Stimulated activated CD8-positive, alpha-beta memory T cell treated with anti-CD3 and anti-CD28 coated beads, Interleukin-4, amount 100 ng/mL, for 48 hours (primary cell): ENCODE results near the gene HNRNPD.
A peak's percentile ranks its signal among the peaks of the same experiment; 100 is the strongest.
"Not testable (repeated sequence)": the region's sequence is repeated elsewhere in the genome, so short reads cannot be mapped to it uniquely, and the experiment has no call there.

Source experiments
- DNase-seq: peaks from one replicate; pipeline ENCODE4 v3.0.0-alpha.2; 2020

HNRNPD gene, protein sequence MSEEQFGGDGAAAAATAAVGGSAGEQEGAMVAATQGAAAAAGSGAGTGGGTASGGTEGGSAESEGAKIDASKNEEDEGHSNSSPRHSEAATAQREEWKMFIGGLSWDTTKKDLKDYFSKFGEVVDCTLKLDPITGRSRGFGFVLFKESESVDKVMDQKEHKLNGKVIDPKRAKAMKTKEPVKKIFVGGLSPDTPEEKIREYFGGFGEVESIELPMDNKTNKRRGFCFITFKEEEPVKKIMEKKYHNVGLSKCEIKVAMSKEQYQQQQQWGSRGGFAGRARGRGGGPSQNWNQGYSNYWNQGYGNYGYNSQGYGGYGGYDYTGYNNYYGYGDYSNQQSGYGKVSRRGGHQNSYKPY

DNA sequence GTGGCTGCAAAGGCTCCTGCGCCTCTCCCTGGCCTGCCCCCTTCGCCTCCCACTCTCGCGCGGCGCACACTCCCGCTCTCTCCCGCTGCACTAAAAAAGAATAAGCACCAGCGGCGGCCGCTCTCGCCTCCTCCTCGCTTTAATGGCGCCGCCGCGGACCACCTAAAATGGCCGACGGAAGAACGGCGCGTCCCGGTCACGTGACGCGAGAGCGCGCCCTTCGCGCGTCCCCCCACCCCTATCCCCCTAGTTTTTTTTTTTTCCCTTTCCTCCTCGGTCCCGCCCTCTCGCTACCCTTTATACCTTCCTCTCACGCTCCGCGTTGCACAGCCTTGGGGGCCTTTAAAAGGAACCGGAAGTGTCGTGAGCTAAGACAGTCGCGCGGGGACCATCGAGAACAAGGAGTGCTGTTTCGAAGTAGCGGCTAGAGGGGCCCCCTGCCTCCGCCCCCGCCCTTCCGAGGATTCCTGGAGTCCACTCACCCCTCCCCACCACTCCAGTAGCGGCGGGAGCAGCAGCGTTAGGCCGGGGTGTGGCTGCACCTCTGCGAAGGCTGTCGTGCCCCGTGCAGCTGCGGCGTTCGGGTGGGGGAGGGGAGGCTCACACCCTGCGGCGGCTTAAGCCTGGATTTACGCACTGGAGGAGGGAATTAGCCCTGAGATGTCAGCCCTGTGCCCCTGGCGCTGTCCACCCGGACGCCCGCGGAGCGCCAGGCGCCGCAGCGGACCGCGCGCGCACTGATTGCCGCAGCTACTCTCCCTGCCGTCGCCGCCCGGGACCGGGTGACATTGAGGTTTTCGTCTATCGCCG, at the start of gene HNRNPD:
TSS of gene HNRNPD (minus strand) at position 176 of the 810 bp plus-strand sequence. CDS start 313 bp downstream, outside the sequence.
- DNase-seq = peak; percentile 94

DNA sequence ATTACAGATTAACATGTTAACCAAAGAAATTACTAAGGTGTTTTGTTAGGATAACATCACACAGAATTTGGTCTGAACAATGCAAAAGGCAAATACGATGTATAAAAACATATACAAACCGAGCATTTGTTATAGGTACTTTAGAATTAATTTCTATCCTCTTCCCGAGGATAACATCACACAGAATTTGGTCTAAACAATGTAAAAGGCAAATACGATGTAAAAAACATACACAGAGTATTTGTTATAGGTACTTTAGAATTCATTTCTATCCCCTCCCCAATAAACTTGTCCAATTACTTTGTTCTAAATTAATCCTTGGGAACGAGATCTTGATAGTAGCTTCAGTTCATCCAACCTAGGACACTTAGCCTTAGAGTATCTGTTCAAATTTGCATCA, 48.8 kb upstream of the HNRNPD start:
- DNase-seq = no peak

- DNase-seq = peak; percentile 36
Observed at GRCh38 chr4:82421796-82422560, 48.2 kb upstream of the HNRNPD start.

DNA sequence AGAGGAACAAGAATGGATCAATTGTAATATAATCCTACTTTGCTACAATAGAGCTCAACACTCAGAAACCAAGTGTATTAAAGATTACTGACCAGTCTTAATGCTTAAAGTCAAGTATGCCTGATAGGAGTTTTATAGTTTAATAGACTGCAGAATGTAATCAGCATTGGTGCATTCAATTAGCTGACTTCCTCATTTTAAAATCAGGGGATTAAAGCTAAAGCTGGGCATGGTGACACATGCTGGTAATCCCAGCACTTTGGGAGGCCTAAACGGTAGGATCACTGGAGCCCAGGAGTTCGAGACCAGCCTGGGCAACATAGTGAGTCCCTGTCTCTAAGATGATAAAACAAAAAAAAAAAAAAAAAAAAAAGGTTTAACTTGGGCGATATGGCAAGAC, 45.7 kb upstream of the HNRNPD start:
- DNase-seq = no peak

DNA sequence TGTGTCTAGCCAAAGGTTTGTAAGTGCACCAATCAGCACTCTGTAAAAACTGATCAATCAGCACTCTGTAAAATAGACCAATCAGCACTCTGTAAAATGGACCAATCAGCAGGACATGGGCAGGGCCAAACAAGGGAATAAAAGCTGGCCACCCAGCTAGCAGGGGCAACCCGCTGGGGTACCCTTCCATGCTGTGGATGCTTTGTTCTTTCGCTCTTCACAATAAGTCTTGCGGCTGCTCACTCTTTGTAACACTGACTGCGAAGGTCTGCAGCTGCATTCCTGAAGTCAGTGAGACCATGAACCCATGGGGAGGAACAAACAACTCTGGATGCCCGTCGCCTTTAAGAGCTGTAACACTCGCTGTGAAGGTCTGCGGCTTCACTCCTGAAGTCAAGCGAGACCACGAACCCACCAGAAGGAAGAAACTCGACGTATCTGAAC, 42.2 kb upstream of the HNRNPD start:
- DNase-seq = no peak

DNA sequence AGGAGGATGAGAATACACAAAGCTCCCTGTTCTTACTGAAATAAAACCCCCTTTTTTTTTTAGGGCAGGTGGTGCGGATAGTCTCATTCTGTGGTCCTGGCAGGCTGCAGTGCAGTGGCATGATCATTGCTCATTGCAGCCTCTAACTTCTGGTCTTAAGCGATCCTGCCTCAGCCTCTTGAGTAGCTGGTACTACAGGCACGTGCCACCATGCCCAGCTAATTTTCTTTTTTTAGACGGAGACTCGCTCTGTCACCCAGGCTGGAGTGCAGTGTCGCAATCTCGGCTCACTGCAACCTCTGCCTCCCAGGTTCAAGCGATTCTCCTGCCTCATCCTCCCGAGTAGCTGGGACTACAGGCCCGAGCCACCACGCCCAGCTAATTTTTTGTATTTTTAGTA, 41.3 kb upstream of the HNRNPD start:
- not testable (repeated sequence) for DNase-seq

- DNase-seq = no peak
Observed at GRCh38 chr4:82403725-82404124, 29.9 kb upstream of the HNRNPD start.

- no peak for DNase-seq
Observed at GRCh38 chr4:82402196-82402775, 28.5 kb upstream of the HNRNPD start.

DNA sequence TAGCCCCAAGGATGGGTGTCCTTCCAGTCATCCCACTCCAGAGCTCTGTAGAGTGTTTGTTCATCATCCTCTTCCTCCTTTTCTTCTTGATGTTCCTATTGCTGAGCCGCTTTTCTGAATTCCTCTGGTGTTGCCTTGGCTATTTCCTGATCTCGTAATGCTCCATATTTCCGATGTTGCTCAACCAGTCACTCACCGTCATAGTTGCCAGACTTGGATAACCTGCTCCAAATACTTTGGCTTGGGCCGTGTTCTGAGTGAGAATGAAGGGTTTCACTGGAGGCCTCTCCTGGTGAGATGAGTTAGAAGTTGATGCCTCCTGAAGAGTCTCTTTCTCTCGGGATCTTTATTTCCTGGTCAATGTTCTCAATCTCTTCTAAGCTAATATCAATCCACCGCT, 27.8 kb upstream of the HNRNPD start:
- DNase-seq = no peak

- no peak for DNase-seq
Observed at GRCh38 chr4:82398263-82398662, 24.5 kb upstream of the HNRNPD start.

DNA sequence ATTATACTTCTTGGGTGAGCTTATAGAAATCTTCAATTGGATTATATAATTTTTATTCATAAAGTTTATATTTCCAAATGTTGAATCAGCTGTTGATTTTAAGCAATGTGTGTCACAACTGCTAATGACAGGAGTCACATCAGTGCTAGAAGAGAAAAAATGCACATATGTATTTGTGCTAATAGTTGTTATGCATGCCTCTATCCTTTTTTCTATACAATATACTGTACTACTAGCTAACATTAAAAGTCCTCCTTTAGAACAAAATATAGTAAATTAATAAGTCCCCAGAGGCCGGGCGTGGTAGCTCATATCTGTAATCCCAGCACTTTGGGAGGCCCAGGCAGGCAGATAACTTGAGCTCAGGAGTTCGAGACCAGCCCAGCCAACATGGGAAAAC, 23.7 kb upstream of the HNRNPD start:
- no peak for DNase-seq

DNA sequence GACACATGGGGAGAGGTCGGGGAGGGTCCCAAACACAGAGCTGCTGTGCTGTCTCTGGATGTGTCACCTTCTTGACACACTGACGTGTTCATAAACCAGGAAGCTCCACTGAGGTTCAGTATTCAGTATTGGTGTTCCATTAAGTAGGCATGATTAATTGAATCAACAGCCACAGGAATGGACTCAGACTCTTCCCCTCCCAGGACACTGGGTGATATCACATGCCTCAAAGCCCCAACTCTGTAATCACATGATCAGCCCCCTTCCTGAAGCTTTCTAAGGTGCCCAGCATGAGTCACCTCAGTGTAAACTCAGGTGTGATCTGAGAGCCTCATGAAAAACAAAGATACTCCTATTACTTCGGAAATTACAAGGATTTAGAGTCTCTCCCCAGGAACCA, 21.1 kb upstream of the HNRNPD start:
- no peak for DNase-seq

DNA sequence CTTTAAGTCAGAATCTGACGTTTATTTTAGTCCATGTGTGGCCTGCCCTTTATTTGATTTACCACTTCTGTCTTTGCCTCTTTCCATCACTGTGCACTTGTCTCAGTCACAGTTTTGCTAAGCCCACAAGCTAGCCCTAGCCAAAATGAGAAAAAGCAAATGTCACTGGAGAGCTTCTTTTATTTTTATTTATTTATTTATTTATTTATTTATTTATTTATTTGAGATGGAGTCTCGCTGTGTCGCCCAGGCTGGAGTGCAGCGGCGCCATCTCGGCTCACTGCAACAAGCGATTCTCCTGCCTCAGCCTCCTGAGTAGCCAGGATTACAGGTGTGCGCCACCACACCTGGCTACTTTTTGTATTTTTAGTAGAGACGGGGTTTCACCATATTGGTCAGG, 16.3 kb upstream of the HNRNPD start:
- not testable (repeated sequence) for DNase-seq

GRCh38 chr4:82388405-82388804, 14.6 kb upstream of the HNRNPD start:
- DNase-seq = no peak

- DNase-seq = not testable (repeated sequence)
Observed at GRCh38 chr4:82386312-82386711, 12.5 kb upstream of the HNRNPD start.

GRCh38 chr4:82382751-82383150, 9.0 kb upstream of the HNRNPD start:
- DNase-seq = no peak

DNA sequence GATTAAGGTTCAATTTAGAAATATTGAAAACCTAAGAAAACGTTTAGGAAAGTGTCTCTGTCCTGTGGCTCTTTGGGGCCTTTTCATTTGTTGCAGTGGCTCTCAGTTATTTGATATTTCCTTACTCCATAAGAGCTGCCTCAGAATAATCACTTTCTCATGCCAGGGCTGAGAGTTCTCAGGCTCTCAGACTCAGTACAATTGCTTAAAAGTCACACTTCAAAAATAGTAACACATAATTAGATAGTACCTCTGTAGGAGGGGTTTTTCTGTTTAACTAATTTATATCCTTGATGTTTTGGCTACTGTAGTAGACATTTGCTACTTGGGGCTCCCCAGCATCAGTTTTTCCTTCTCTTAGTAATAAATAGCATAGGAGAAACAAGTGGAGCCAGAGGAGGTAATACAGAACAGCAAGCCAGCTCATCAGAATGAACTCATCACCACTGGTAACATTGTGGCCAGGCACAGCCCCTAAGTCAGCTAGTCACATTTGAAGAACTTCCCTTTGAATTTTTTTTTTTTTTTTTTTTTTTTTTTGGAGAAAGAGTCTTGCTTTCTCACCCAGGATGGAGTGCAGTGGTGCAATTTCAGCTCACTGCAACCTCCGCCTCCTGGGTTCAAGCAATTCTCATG, 8.0 kb upstream of the HNRNPD start:
- DNase-seq = no peak

- DNase-seq = no peak
Observed at GRCh38 chr4:82381235-82381634, 7.4 kb upstream of the HNRNPD start.

GRCh38 chr4:82380831-82381230, 7.0 kb upstream of the HNRNPD start:
- DNase-seq = no peak

DNA sequence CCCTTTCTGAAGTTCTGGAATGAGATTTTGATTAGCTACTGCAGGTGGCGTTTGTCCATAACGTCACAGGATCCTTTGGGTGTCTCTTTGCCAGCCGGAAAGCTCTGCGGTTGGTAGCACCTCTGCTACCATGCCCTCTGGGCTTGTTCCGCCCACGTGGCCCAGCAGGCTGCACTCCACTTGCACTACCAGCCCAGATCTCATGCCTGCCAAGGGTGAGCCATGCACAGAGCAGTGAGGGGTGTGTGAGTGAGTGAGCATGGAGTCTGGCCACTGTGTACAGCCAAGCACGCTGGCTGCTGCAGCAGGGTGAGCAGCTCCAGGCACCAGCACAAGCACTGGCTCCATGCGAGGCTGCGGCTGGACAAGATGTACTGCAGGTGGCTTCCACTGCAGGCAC, 6.6 kb upstream of the HNRNPD start:
- DNase-seq = no peak

- no peak for DNase-seq
Observed at GRCh38 chr4:82376109-82376508, 2.3 kb upstream of the HNRNPD start.

- no peak for DNase-seq
Observed at GRCh38 chr4:82373486-82373815, 340 bp downstream of the HNRNPD start.
